GM18502 (cell line): ENCODE measurements around the gene FANCC.
"Not testable (repeated sequence)": the region's sequence is repeated elsewhere in the genome, so short reads cannot be mapped to it uniquely, and the experiment has no call there.

Experiments
- ATAC-seq: cut with Tn5 transposase; IDR thresholded peaks from one replicate; pipeline ENCODE4 v1.9.1; 2021; ENCODE audit warnings: mild to moderate bottlenecking; ENCODE audit not compliant: unreplicated experiment, poor library complexity

FANCC gene

GRCh38 chr9:95285307-95285706 lies 32.2 kb downstream of the FANCC start:
- ATAC-seq, result no peak

- no peak for ATAC-seq
Observed at GRCh38 chr9:95284162-95285080, 33.1 kb downstream of the FANCC start.

- ATAC-seq, result no peak
Observed at GRCh38 chr9:95283673-95284072, 33.8 kb downstream of the FANCC start.

- ATAC-seq, result no peak
Observed at GRCh38 chr9:95282332-95282731, 35.2 kb downstream of the FANCC start.

- ATAC-seq, result no peak
Observed at GRCh38 chr9:95280745-95281144, 36.8 kb downstream of the FANCC start.

- ATAC-seq, result no peak
Observed at GRCh38 chr9:95277509-95277908, 40.0 kb downstream of the FANCC start.

- no peak for ATAC-seq
Observed at GRCh38 chr9:95276395-95276954, 41.0 kb downstream of the FANCC start.

- not testable (repeated sequence) for ATAC-seq
Observed at GRCh38 chr9:95274160-95274559, 43.3 kb downstream of the FANCC start.

- no peak for ATAC-seq
Observed at GRCh38 chr9:95273369-95274022, 44.0 kb downstream of the FANCC start.

- no peak for ATAC-seq
Observed at GRCh38 chr9:95272830-95273229, 44.7 kb downstream of the FANCC start.

GRCh38 chr9:95270790-95271189 lies 46.7 kb downstream of the FANCC start:
- no peak for ATAC-seq

- not testable (repeated sequence) for ATAC-seq
Observed at GRCh38 chr9:95269803-95270773, 47.4 kb downstream of the FANCC start.

GRCh38 chr9:95268681-95269080 lies 48.8 kb downstream of the FANCC start:
- ATAC-seq, result no peak

GRCh38 chr9:95266649-95267048 lies 50.9 kb downstream of the FANCC start:
- peak; percentile 69 for ATAC-seq

GRCh38 chr9:95265960-95266359 lies 51.5 kb downstream of the FANCC start:
- ATAC-seq, result no peak

- no peak for ATAC-seq
Observed at GRCh38 chr9:95264954-95265615, 52.4 kb downstream of the FANCC start.

- no peak for ATAC-seq
Observed at GRCh38 chr9:95261890-95262289, 55.6 kb downstream of the FANCC start.

GRCh38 chr9:95250462-95251221 lies 66.9 kb downstream of the FANCC start:
- no peak for ATAC-seq

- ATAC-seq, result no peak
Observed at GRCh38 chr9:95249986-95250385, 67.5 kb downstream of the FANCC start.
